HCT116 (cell line): ENCODE results near the gene LTBR. TPM values are rescaled to one million over a fixed set of nuclear protein-coding genes. Genes with fewer than 3 reads are reported as not detected.

Experiments
- ATAC-seq: fragments of 200-7000 bp; cut with Tn5 transposase; 2 replicates; pipeline ENCODE4 v1.9.1; 2020; ENCODE audit warnings: mild to moderate bottlenecking, moderate library complexity
- BruUV-seq: library from RNA; stranded (reverse); fragments of 400-500 nt; replicated peaks from 2 replicates; lab custom pipeline; 2021; lab: Mats Ljungman, UMichigan
- CTCF ChIA-PET: fragments of 300-600 bp; sonication (Branson Sonifier 250); formaldehyde crosslinking; loops from one replicate; lab custom pipeline; 2021; ENCODE audit warnings: antibody characterized with exemption; lab: Charles Lee
- POLR2A ChIA-PET: fragments of 300-600, 350-600 bp; sonication (Branson Sonifier 250); formaldehyde crosslinking; loops from one replicate; lab custom pipeline; 2021; ENCODE audit warnings: antibody characterized with exemption; lab: Charles Lee
- RAD21 ChIA-PET, 2 experiments: fragments of 300-600 bp; sonication (Branson Sonifier 250); formaldehyde crosslinking; loops; one replicate each; lab custom pipeline; 2023; ENCODE audit warnings: low total read pairs in 2 of 2; ENCODE audit not compliant: uncharacterized antibody in 2 of 2, unreplicated experiment in 2 of 2, low non-redundant PET in 1 of 2; lab: Charles Lee
- DNase-seq: peaks from one replicate; pipeline ENCODE4 v3.0.0-alpha.2; 2010; ENCODE audit warnings: low read depth, low spot score
- H2AFZ ChIP-seq: fragments of 200-600 bp; shearing (Covaris generic), sonication (generic); 2 replicates; pipeline ENCODE4 v1.6.1; 2017; ENCODE audit warnings: low read depth, mixed run types, mixed read lengths, antibody characterized with exemption, low read length; ENCODE audit not compliant: poor library complexity, severe bottlenecking
- H3K27ac ChIP-seq: 2 replicates; pipeline ENCODE4 v1.5.1; 2012; ENCODE audit warnings: low read depth, low read length
- H3K27me3 ChIP-seq: fragments of 200-600 bp; sonication (generic); 2 replicates; pipeline ENCODE4 v1.6.1; 2016; ENCODE audit warnings: mixed run types, low read length, mixed read lengths; ENCODE audit not compliant: insufficient read depth
- H3K36me3 ChIP-seq, 2 experiments: fragments of 200-500 bp in 1 of 2; fragments of 200-600 bp in 1 of 2; sonication (Bioruptor generic) in 1 of 2; sonication (generic) in 1 of 2; 2 replicates each; pipeline versions ENCODE4 v1.5.1 to v1.6.1; 2014 to 2016; ENCODE audit warnings: low read length in 2 of 2, inconsistent platforms in 1 of 2, mixed read lengths in 1 of 2, mixed run types in 1 of 2; ENCODE audit not compliant: insufficient read depth in 2 of 2, control insufficient read depth in 1 of 2
- H3K4me1 ChIP-seq, 2 experiments: fragments of 200-600 bp in 1 of 2; sonication (generic) in 1 of 2; 2 replicates each; pipeline versions ENCODE4 v1.5.1 to v1.6.1; 2012 to 2017; ENCODE audit warnings: low read length in 2 of 2, inconsistent platforms in 1 of 2, mild to moderate bottlenecking in 1 of 2, mixed read lengths in 1 of 2, mixed run types in 1 of 2, moderate library complexity in 1 of 2; ENCODE audit not compliant: insufficient read depth in 2 of 2, control insufficient read depth in 1 of 2
- H3K4me2 ChIP-seq: fragments of 200-600 bp; sonication (generic); 2 replicates; pipeline ENCODE4 v1.6.1; 2017; ENCODE audit warnings: mixed run types, low read length, mixed read lengths
- H3K4me3 ChIP-seq, 2 experiments: fragments of 200-600 bp in 1 of 2; sonication (generic) in 1 of 2; replicated peaks in 1 of 2; 2 replicates each; pipeline ENCODE4 v1.5.1; 2011 to 2016; ENCODE audit warnings: low read length in 2 of 2, control low read depth in 1 of 2, low read depth in 1 of 2, mild to moderate bottlenecking in 1 of 2, mixed read lengths in 1 of 2, mixed run types in 1 of 2
- H3K79me2 ChIP-seq: fragments of 200-600 bp; sonication (generic); 2 replicates; pipeline ENCODE4 v1.6.1; 2017; ENCODE audit warnings: mild to moderate bottlenecking, mixed run types, low read length, moderate library complexity, mixed read lengths; ENCODE audit not compliant: insufficient read depth
- H3K9ac ChIP-seq: fragments of 200-600 bp; sonication (generic); 2 replicates; pipeline ENCODE4 v1.6.1; 2016; ENCODE audit warnings: low read length, mixed read lengths
- H3K9me2 ChIP-seq: fragments of 200-600 bp; sonication (generic), shearing (Covaris generic); 2 replicates; pipeline ENCODE4 v1.6.1; 2017; ENCODE audit warnings: mixed run types, mild to moderate bottlenecking, moderate library complexity; ENCODE audit not compliant: insufficient read depth
- H3K9me3 ChIP-seq, 2 experiments: fragments of 200-500 bp in 1 of 2; fragments of 200-600 bp in 1 of 2; sonication (Bioruptor generic) in 1 of 2; sonication (generic) in 1 of 2; 2 replicates each; pipeline ENCODE4 v1.6.1; 2014 to 2017; ENCODE audit warnings: low read length in 2 of 2, mixed read lengths in 2 of 2, inconsistent platforms in 1 of 2, low read depth in 1 of 2, mild to moderate bottlenecking in 1 of 2, mixed run types in 1 of 2, moderate library complexity in 1 of 2; ENCODE audit not compliant: control insufficient read depth in 1 of 2, insufficient read depth in 1 of 2
- H4K20me1 ChIP-seq: fragments of 200-600 bp; sonication (generic), shearing (Covaris generic); 2 replicates; pipeline ENCODE4 v1.6.1; 2017; ENCODE audit warnings: mixed run types, mild to moderate bottlenecking, moderate library complexity; ENCODE audit not compliant: insufficient read depth
- CBX3 ChIP-seq: IDR thresholded peaks from 2 replicates; pipeline ENCODE4 v1.6.1; 2012; ENCODE audit warnings: low read depth
- CEBPB ChIP-seq: IDR thresholded peaks from 2 replicates; pipeline ENCODE4 v1.6.1; 2012; ENCODE audit warnings: low read depth
- EGR1 ChIP-seq: IDR thresholded peaks from 2 replicates; pipeline ENCODE4 v1.6.1; 2012; ENCODE audit warnings: low read depth
- ELF1 ChIP-seq: IDR thresholded peaks from 2 replicates; pipeline ENCODE4 v1.6.1; 2012; ENCODE audit warnings: low read depth, borderline replicate concordance
- EZH2 ChIP-seq: fragments of 200-600 bp; sonication (generic); IDR thresholded peaks from 2 replicates; pipeline ENCODE4 v1.6.1; 2017; ENCODE audit warnings: antibody characterized with exemption, mixed run types
- EZH2phosphoT487 ChIP-seq: fragments of 200-600 bp; IDR thresholded peaks from 2 replicates; pipeline ENCODE4 v1.6.1; 2018; ENCODE audit warnings: antibody characterized with exemption, borderline replicate concordance
- FOSL1 ChIP-seq: IDR thresholded peaks from 2 replicates; pipeline ENCODE4 v1.6.1; 2012; ENCODE audit warnings: low read depth
- JUND ChIP-seq: IDR thresholded peaks from 2 replicates; pipeline ENCODE4 v1.6.1; 2012
- POLR2A ChIP-seq: IDR thresholded peaks from 2 replicates; pipeline ENCODE4 v1.7.0; 2011; ENCODE audit warnings: borderline replicate concordance; ENCODE audit not compliant: insufficient read depth, insufficient read length; ENCODE audit errors: extremely low read depth
- REST ChIP-seq: IDR thresholded peaks from 2 replicates; pipeline ENCODE4 v1.6.1; 2012; ENCODE audit warnings: low read depth
- SIN3A ChIP-seq: IDR thresholded peaks from 2 replicates; pipeline ENCODE4 v1.6.1; 2012; ENCODE audit warnings: low read depth
- YY1 ChIP-seq: IDR thresholded peaks from 2 replicates; pipeline ENCODE4 v1.6.1; 2011; ENCODE audit warnings: low read length, low read depth, moderate library complexity, mild to moderate bottlenecking; ENCODE audit not compliant: insufficient replicate concordance; ENCODE audit errors: extremely low read depth
- ZFX ChIP-seq: fragments of 450-650 bp; IDR thresholded peaks from 2 replicates; pipeline ENCODE4 v1.6.1; 2017
- ZNF274 ChIP-seq: fragments of 200-500 bp; sonication (Bioruptor generic); IDR thresholded peaks from 2 replicates; pipeline ENCODE4 v1.6.1; 2014; ENCODE audit warnings: mild to moderate bottlenecking, low read depth, low read length, inconsistent platforms
- intact Hi-C: fragments of 100-400 bp; cut with micrococcal nuclease; formaldehyde crosslinking; loops from 2 replicates; pipeline ENCODE4 v1.10.0; 2022
- total RNA-seq: library from RNA; stranded (reverse); gene quantifications from one replicate; pipeline ENCODE4 v1.2.1, GENCODE V29; 2021; ENCODE audit not compliant: unreplicated experiment
- TF ChIP-seq, protein P1 (sequence below), 3 experiments: fragments of 200-600 bp in 1 of 3; sonication (generic) in 1 of 3; IDR thresholded peaks in 2 of 3; conservative IDR thresholded peaks in 1 of 3; 2 replicates each; pipeline ENCODE4 v1.5.1; 2012 to 2017; ENCODE audit warnings: low read depth in 2 of 3, low read length in 2 of 3, antibody characterized with exemption in 1 of 3, borderline replicate concordance in 1 of 3, control low read depth in 1 of 3, mild to moderate bottlenecking in 1 of 3, mixed read lengths in 1 of 3, mixed run types in 1 of 3, moderate library complexity in 1 of 3; ENCODE audit not compliant: insufficient read depth in 1 of 3
- TF ChIP-seq, protein P2 (sequence below): IDR thresholded peaks from 2 replicates; pipeline ENCODE4 v1.6.1; 2012
- TF ChIP-seq, protein P3 (sequence below): IDR thresholded peaks from 2 replicates; pipeline ENCODE4 v1.6.1; 2011; ENCODE audit warnings: mild to moderate bottlenecking, low read length, moderate library complexity; ENCODE audit not compliant: insufficient replicate concordance; ENCODE audit errors: extremely low read depth

Gene LTBR
- total RNA-seq, 1 experiment from 2014 or later = 128 TPM

- no peaks in the 10 kb centered on the region for H3K9me2 ChIP-seq
- intact Hi-C loops = no loop called here
- H3K4me1 ChIP-seq = peaks cover 35 to 47% of the 10 kb centered on the region in 2 experiments
- no peaks in the 10 kb centered on the region for H3K27me3 ChIP-seq
- H3K36me3 ChIP-seq = peaks cover 3 to 12% of the 10 kb centered on the region in 2 experiments; a peak in 1 of 4 replicates
- no peak overlapping the region for H2AFZ ChIP-seq
- no peaks in the 10 kb centered on the region for H4K20me1 ChIP-seq
- BruUV-seq = no TSS peak
- no peak overlapping the region for H3K4me3 ChIP-seq
- no peak overlapping the region for H3K27ac ChIP-seq
- no peaks in the 10 kb centered on the region for H3K79me2 ChIP-seq
- H3K4me2 ChIP-seq = no peak overlapping the region
- ATAC-seq = no peak
- DNase-seq = no peak
- no peak overlapping the region for H3K9ac ChIP-seq
- ChIA-PET CTCF (no interaction called here), RAD21 (no interaction called here), POLR2A (interaction anchor here (1.1 kb wide), 1 partner anchor 9 kb away, joined by 3 read pairs; no protein-coding TSS in a partner anchor)
- TF ChIP-seq CBX3 (no peak), ZFX (no peak), EGR1 (no peak), JUND (no peak), POLR2A (no peak), ELF1 (no peak), SIN3A (no peak), REST (no peak), ZNF274 (no peak), FOSL1 (no peak), EZH2 (no peak), EZH2phosphoT487 (no peak), YY1 (no peak), CEBPB (no peak)
- TF ChIP-seq, protein P1, sequence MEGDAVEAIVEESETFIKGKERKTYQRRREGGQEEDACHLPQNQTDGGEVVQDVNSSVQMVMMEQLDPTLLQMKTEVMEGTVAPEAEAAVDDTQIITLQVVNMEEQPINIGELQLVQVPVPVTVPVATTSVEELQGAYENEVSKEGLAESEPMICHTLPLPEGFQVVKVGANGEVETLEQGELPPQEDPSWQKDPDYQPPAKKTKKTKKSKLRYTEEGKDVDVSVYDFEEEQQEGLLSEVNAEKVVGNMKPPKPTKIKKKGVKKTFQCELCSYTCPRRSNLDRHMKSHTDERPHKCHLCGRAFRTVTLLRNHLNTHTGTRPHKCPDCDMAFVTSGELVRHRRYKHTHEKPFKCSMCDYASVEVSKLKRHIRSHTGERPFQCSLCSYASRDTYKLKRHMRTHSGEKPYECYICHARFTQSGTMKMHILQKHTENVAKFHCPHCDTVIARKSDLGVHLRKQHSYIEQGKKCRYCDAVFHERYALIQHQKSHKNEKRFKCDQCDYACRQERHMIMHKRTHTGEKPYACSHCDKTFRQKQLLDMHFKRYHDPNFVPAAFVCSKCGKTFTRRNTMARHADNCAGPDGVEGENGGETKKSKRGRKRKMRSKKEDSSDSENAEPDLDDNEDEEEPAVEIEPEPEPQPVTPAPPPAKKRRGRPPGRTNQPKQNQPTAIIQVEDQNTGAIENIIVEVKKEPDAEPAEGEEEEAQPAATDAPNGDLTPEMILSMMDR (IDR thresholded peaks at IDR 0.05 in 2 of 3, conservative IDR thresholded peaks at IDR 0.05 in 1 of 3; ENCODE audit: borderline replicate concordance in 1 of 3, insufficient read depth in 1 of 3, low read depth in 2 of 3, low read length in 2 of 3) = no peak
- TF ChIP-seq, protein P2, sequence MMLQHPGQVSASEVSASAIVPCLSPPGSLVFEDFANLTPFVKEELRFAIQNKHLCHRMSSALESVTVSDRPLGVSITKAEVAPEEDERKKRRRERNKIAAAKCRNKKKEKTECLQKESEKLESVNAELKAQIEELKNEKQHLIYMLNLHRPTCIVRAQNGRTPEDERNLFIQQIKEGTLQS = no peak
- TF ChIP-seq, protein P3, sequence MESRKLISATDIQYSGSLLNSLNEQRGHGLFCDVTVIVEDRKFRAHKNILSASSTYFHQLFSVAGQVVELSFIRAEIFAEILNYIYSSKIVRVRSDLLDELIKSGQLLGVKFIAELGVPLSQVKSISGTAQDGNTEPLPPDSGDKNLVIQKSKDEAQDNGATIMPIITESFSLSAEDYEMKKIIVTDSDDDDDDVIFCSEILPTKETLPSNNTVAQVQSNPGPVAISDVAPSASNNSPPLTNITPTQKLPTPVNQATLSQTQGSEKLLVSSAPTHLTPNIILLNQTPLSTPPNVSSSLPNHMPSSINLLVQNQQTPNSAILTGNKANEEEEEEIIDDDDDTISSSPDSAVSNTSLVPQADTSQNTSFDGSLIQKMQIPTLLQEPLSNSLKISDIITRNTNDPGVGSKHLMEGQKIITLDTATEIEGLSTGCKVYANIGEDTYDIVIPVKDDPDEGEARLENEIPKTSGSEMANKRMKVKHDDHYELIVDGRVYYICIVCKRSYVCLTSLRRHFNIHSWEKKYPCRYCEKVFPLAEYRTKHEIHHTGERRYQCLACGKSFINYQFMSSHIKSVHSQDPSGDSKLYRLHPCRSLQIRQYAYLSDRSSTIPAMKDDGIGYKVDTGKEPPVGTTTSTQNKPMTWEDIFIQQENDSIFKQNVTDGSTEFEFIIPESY = no peak
- H3K9me3 ChIP-seq = no peaks in the 10 kb centered on the region
These were observed 36.3 kb upstream of the LTBR start for GRCh38 chr12:6347367-6348338.
